Prostate gland (tissue), 2 donors: Measurements from ENCODE around the gene LLPH. TPM values are rescaled to one million over a fixed set of nuclear protein-coding genes. Genes with fewer than 3 reads are reported as not detected.

Source experiments
- DNase-seq: peaks from one replicate; pipeline ENCODE4 v3.0.0-alpha.2; 2019; ENCODE audit warnings: low spot score
- H3K27ac ChIP-seq, 2 donors: fragments of 200-600 bp; sonication (generic); 2 replicates each; pipeline ENCODE4 v1.5.1; 2017 to 2019
- H3K27me3 ChIP-seq: fragments of 200-600 bp; sonication (generic); replicated peaks from 2 replicates; pipeline ENCODE4 v1.5.1; 2019; ENCODE audit not compliant: insufficient read depth
- H3K36me3 ChIP-seq, 2 donors: fragments of 200-600 bp; sonication (generic); 1 replicate in 1 of 2; 2 replicates in 1 of 2; pipeline versions ENCODE4 v1.5.1 to v1.8.1; 2017 to 2019
- H3K4me1 ChIP-seq: fragments of 200-600 bp; sonication (generic); replicated peaks from 2 replicates; pipeline ENCODE4 v1.5.1; 2019
- H3K4me3 ChIP-seq, 2 donors: fragments of 200-600 bp; sonication (generic); 2 replicates each; pipeline ENCODE4 v1.5.1; 2017 to 2019
- H3K9me3 ChIP-seq: fragments of 200-600 bp; sonication (generic); 2 replicates; pipeline ENCODE4 v1.5.1; 2017
- CTCF ChIP-seq, 4 experiments: fragments of 200-600 bp in 2 of 4; fragments of 450-650 bp in 2 of 4; sonication (generic) in 2 of 4; IDR thresholded peaks; 1 replicate in 3 of 4; 2 replicates in 1 of 4; pipeline ENCODE4 v1.5.1; 2016 to 2019; ENCODE audit warnings: antibody characterized with exemption in 4 of 4, mild to moderate bottlenecking in 2 of 4, moderate library complexity in 2 of 4
- POLR2A ChIP-seq: fragments of 450-650 bp; IDR thresholded peaks from one replicate; pipeline ENCODE4 v1.6.1; 2016; ENCODE audit warnings: antibody characterized with exemption, mild to moderate bottlenecking
- POLR2AphosphoS5 ChIP-seq: sonication (generic); formaldehyde crosslinking; IDR thresholded peaks from one replicate; pipeline ENCODE4 v1.6.1; 2017; ENCODE audit warnings: antibody characterized with exemption
- WGBS: methylation state at CpG from one replicate; pipeline ENCODE4 v1.1.5; 2018; 5-methylcytosine and 5-hydroxymethylcytosine counted together
- intact Hi-C: fragments of 100-400 bp; cut with DNase I; formaldehyde crosslinking; loops from one replicate; pipeline ENCODE4 v1.14.2; 2022
- total RNA-seq, 2 donors: library from RNA; depleted of rRNA; stranded (reverse); fragments of >200 nt; gene quantifications; one replicate each; pipeline ENCODE4 v1.1.0, GENCODE V29; 2016

Gene LLPH
- total RNA-seq, 2 donors from 2014 or later = 11.0 to 17.6 TPM

GRCh38 chr12:66120477-66120876, 10.1 kb downstream of the LLPH start:
- Histone ChIP-seq H3K36me3 (no peaks in the 10 kb centered on the region), H3K27ac (no peak overlapping the region), H3K4me1 (no peaks in the 10 kb centered on the region), H3K27me3 (no peaks in the 10 kb centered on the region), H3K4me3 (no peak overlapping the region), H3K9me3 (no peaks in the 10 kb centered on the region)
- intact Hi-C loops = no loop called here
- WGBS = 93% methylated on average over 1 of the region's 1 CpG
- no peak for DNase-seq
- TF ChIP-seq POLR2AphosphoS5 = no peak
- TF ChIP-seq POLR2A = no peak
- no peak for TF ChIP-seq CTCF (IDR thresholded peaks at IDR 0.05)

- Histone ChIP-seq H3K4me3 (no peak overlapping the region), H3K27ac (no peak overlapping the region), H3K36me3 (no peaks in the 10 kb centered on the region), H3K4me1 (no peaks in the 10 kb centered on the region), H3K9me3 (no peaks in the 10 kb centered on the region), H3K27me3 (no peaks in the 10 kb centered on the region)
- WGBS = 96% methylated on average over 1 of the region's 1 CpG
- TF ChIP-seq POLR2A (no peak), CTCF (IDR thresholded peaks at IDR 0.05) (no peak), POLR2AphosphoS5 (no peak)
- intact Hi-C loops = no loop called here
- no peak for DNase-seq
These were observed 10.7 kb downstream of the LLPH start for GRCh38 chr12:66119870-66120241.

- intact Hi-C loops = no loop called here
- WGBS = 92% methylated on average over 2 of the region's 2 CpGs
- H3K4me3 ChIP-seq = no peak overlapping the region
- TF ChIP-seq POLR2AphosphoS5 (no peak), CTCF (IDR thresholded peaks at IDR 0.05) (no peak), POLR2A (no peak)
- DNase-seq = no peak
- H3K27me3 ChIP-seq = no peaks in the 10 kb centered on the region
- H3K36me3 ChIP-seq = no peaks in the 10 kb centered on the region
- H3K27ac ChIP-seq = no peak overlapping the region
- H3K4me1 ChIP-seq = no peaks in the 10 kb centered on the region
- H3K9me3 ChIP-seq = no peaks in the 10 kb centered on the region
These were observed 11.2 kb downstream of the LLPH start for GRCh38 chr12:66119229-66119869.

GRCh38 chr12:66118240-66118891, 12.2 kb downstream of the LLPH start:
- intact Hi-C loops = no loop called here
- 97% methylated on average over 9 of the region's 9 CpGs for WGBS

More at GRCh38 chr12:66118240-66118891, 12.2 kb downstream of the LLPH start:
- no peaks in the 10 kb centered on the region for H3K27me3 ChIP-seq
- H3K4me1 ChIP-seq = no peaks in the 10 kb centered on the region
- DNase-seq = no peak
- no peaks in the 10 kb centered on the region for H3K36me3 ChIP-seq
- H3K4me3 ChIP-seq = no peak overlapping the region
- TF ChIP-seq POLR2A = no peak
- no peak for TF ChIP-seq CTCF (IDR thresholded peaks at IDR 0.05)
- TF ChIP-seq POLR2AphosphoS5 = no peak
- H3K27ac ChIP-seq = no peak overlapping the region
- no peaks in the 10 kb centered on the region for H3K9me3 ChIP-seq
